HepG2 (cell line): ENCODE data around the gene PCNP. TPM values are rescaled to one million over a fixed set of nuclear protein-coding genes. Genes with fewer than 3 reads are reported as not detected.

Experiments
- ELF1 ChIP-seq: sonication (generic); formaldehyde crosslinking; IDR thresholded peaks from 2 replicates; pipeline ENCODE4 v1.4.0; 2020; ENCODE audit warnings: missing genetic modification reagents
- HNF1A ChIP-seq, 2 experiments: sonication (generic) in 1 of 2; formaldehyde crosslinking in 1 of 2; IDR thresholded peaks; 2 replicates each; pipeline versions ENCODE4 v1.4.0 to v1.6.1; 2016 to 2020; ENCODE audit warnings: borderline replicate concordance in 1 of 2, low read depth in 1 of 2, mild to moderate bottlenecking in 1 of 2, missing genetic modification reagents in 1 of 2
- MNT ChIP-seq: fragments of 450-650 bp; IDR thresholded peaks from 2 replicates; pipeline ENCODE4 v1.6.1; 2016
- PAXIP1 ChIP-seq: sonication (generic); formaldehyde crosslinking; conservative IDR thresholded peaks from 2 replicates; pipeline ENCODE4 v1.4.0; 2020; ENCODE audit warnings: mild to moderate bottlenecking, missing genetic modification reagents, moderate library complexity
- SOX5 ChIP-seq: IDR thresholded peaks from 2 replicates; pipeline ENCODE4 v1.6.1; 2016; ENCODE audit warnings: borderline replicate concordance
- TGIF2 ChIP-seq: IDR thresholded peaks from 2 replicates; pipeline ENCODE4 v1.6.1; 2016; ENCODE audit warnings: control low read depth, missing compliant biosample characterization
- ZNF407 ChIP-seq: sonication (generic); formaldehyde crosslinking; IDR thresholded peaks from one replicate; pipeline ENCODE4 v1.5.1; 2020; ENCODE audit warnings: mild to moderate bottlenecking, missing genetic modification reagents; ENCODE audit errors: not compliant biosample characterization
- polyA plus RNA-seq, 8 experiments: library from polyadenylated mRNA; depleted of rRNA in 3 of 8; stranded (reverse) in 7 of 8; unstranded in 1 of 8; fragments of >200 nt; fragmentation: Illumina TruSeq in 4 of 8; extraction: Trizol in 4 of 8; gene quantifications; 2 replicates each; pipeline versions ENCODE4 v1.2.1 to v1.2.3, GENCODE V29; 2011 to 2016; ENCODE audit warnings: low read depth in 4 of 8, missing spikeins in 1 of 8, mixed read lengths in 1 of 8; ENCODE audit not compliant: insufficient read depth in 1 of 8
- total RNA-seq, 5 experiments: library from RNA; depleted of rRNA; stranded (reverse); fragments of >200 nt; fragmentation: Illumina TruSeq; extraction: Trizol; gene quantifications; 2 replicates each; pipeline ENCODE4 v1.2.3, GENCODE V29; 2016; ENCODE audit warnings: low read depth in 1 of 5

PCNP gene
- total and polyA plus RNA-seq, 2 of the 13 experiments (the other 11 are each of a cell fraction or from before 2014, with no cell fraction given), result 44.1 to 78.2 TPM

DNA sequence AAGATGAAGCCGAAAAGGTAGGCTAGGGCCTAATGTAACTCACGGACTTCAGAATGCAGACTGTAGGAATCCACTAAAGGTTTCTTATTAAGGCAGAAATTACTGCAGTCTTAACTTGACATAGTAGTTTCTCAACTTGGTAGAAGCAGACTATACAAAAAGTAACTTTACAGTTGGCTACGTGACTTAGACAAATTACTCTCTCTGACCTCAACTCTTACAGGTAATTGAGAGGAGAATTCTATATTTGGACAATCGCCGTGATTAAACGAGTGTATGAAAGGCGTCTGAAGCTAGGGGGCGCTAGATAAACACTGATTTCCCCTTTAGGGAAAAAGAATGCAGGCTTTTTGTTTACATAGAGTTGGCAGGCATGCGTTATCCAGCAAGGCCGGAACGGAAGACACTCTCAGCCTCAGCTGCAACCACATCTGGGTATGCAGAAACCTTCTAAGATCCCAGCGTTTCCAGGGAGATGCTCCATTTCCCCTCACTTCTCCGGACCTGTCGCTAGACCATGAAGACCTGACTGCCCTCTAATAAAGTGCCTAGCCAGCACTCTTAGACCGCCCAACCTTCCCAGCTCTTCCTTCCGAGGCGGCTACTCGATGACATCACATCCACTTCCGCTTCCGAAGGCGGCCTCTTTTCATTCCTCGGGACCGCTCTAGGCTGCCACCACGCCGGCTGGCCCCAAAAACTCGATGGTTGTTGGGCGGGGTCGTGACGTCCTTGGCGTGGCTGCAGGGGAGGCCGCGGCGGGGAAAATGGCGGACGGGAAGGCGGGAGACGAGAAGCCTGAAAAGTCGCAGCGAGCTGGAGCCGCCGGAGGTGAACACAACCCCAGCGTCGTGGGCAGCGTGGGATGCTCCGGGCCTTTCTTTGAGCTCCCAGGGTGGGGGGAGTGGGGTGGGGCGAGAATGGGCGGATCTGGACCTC, at the start of gene PCNP (continued):
- TF ChIP-seq PAXIP1 (peak; percentile 28; the same call in 1 of the 2 replicates), ZNF407 (peak; percentile 74), SOX5 (CRISPR knock-in tag) (peak; percentile 62), HNF1A (IDR thresholded peaks at IDR 0.05; ENCODE audit: low read depth) (no peak), HNF1A (CRISPR knock-in tag; IDR thresholded peaks at IDR 0.05; ENCODE audit: borderline replicate concordance) (no peak), ELF1 (peak; percentile 93), TGIF2 (CRISPR knock-in tag) (no peak), MNT (peak; percentile 55)
